ENCODE data around the gene PTPRM. TPM values are rescaled to one million over a fixed set of nuclear protein-coding genes. Genes with fewer than 3 reads are reported as not detected.

PTPRM gene
- total and polyA plus RNA-seq, 2 donors (not counting 3 experiments of a cell fraction or from before 2014, with no cell fraction given), result 37.4 to 43.7 TPM

GRCh38 chr18:8330575-8330974, 763.5 kb downstream of the PTPRM start:
- peaks cover 11% of the 10 kb centered on the region for H3K4me1 ChIP-seq (ENCODE audit: control insufficient read depth, extremely low read depth, insufficient read depth, low read length)
- H3K36me3 ChIP-seq (ENCODE audit: control insufficient read depth in 2 of 2, extremely low read depth in 1 of 2, insufficient read depth in 2 of 2, low read length in 2 of 2), result no peaks in the 10 kb centered on the region
- intact Hi-C loops (cut with micrococcal nuclease), result no loop called here
- no peak overlapping the region for H3K4me2 ChIP-seq (ENCODE audit: insufficient read depth, low read length)
- ChIA-PET POLR2A (no interaction called here), CTCF (no interaction called here)
- H3K27ac ChIP-seq (ENCODE audit: insufficient read depth, low read depth, low read length), result no peak overlapping the region
- dilution Hi-C loops (cut with MboI; ENCODE audit: extremely low pct_ligation_motif_present, low sequenced_read_pairs), result no loop called here
- H4K20me1 ChIP-seq (replicated peaks; ENCODE audit: control insufficient read depth, extremely low read depth, insufficient read depth, low read length), result no peaks in the 10 kb centered on the region
- no peak overlapping the region for H3K9ac ChIP-seq (replicated peaks; ENCODE audit: extremely low read depth, insufficient read depth, low read length)
- BruUV-seq (replicated peaks), result no TSS peak
- H3K4me3 ChIP-seq (replicated peaks in 1 of 3; ENCODE audit: insufficient read depth in 1 of 3, low read depth in 1 of 3, low read length in 3 of 3), result no peak overlapping the region
- H3K9me3 ChIP-seq (replicated peaks; ENCODE audit: control insufficient read depth, insufficient read depth, low read length), result no peaks in the 10 kb centered on the region
- FAIRE-seq, result no peak
- no peaks in the 10 kb centered on the region for H3K9me1 ChIP-seq (replicated peaks; ENCODE audit: control insufficient read depth, extremely low read depth, insufficient read depth, low read length)
- H3K27me3 ChIP-seq (ENCODE audit: control insufficient read depth in 2 of 2, insufficient read depth in 2 of 2, low read length in 2 of 2), result no peaks in the 10 kb centered on the region
- no peak for TF ChIP-seq FOS (IDR thresholded peaks at IDR 0.05; ENCODE audit: borderline replicate concordance, insufficient read depth, low read length)
- TF ChIP-seq, protein P1, sequence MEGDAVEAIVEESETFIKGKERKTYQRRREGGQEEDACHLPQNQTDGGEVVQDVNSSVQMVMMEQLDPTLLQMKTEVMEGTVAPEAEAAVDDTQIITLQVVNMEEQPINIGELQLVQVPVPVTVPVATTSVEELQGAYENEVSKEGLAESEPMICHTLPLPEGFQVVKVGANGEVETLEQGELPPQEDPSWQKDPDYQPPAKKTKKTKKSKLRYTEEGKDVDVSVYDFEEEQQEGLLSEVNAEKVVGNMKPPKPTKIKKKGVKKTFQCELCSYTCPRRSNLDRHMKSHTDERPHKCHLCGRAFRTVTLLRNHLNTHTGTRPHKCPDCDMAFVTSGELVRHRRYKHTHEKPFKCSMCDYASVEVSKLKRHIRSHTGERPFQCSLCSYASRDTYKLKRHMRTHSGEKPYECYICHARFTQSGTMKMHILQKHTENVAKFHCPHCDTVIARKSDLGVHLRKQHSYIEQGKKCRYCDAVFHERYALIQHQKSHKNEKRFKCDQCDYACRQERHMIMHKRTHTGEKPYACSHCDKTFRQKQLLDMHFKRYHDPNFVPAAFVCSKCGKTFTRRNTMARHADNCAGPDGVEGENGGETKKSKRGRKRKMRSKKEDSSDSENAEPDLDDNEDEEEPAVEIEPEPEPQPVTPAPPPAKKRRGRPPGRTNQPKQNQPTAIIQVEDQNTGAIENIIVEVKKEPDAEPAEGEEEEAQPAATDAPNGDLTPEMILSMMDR (IDR thresholded peaks at IDR 0.05; ENCODE audit: extremely low read depth in 1 of 2, insufficient read depth in 1 of 2, low read depth in 1 of 2, low read length in 2 of 2), result no peak
- TF ChIP-seq POLR2AphosphoS5 (IDR thresholded peaks at IDR 0.05; ENCODE audit: insufficient read depth, low read depth, low read length), result no peak
- no peak for TF ChIP-seq POLR2A (IDR thresholded peaks at IDR 0.05; ENCODE audit: low read depth, low read length)
- TF ChIP-seq GATA2 (IDR thresholded peaks at IDR 0.05; ENCODE audit: insufficient read depth, insufficient read length, low read depth, low read length), result no peak
- no peak for TF ChIP-seq EZH2 (IDR thresholded peaks at IDR 0.05; ENCODE audit: borderline replicate concordance, low read depth, low read length, severe bottlenecking)
- TF ChIP-seq MAX (IDR thresholded peaks at IDR 0.05; ENCODE audit: insufficient read depth, insufficient read length), result no peak
- TF ChIP-seq JUN (IDR thresholded peaks at IDR 0.05; ENCODE audit: borderline replicate concordance, insufficient read depth, insufficient read length, low read depth), result no peak
- TF ChIP-seq MYC (IDR thresholded peaks at IDR 0.05; ENCODE audit: low read depth, low read length), result no peak
- no peak for DNase-seq (ENCODE audit: low read depth, low spot score)
- no peaks in the 10 kb centered on the region for H3K79me2 ChIP-seq (ENCODE audit: control insufficient read depth, insufficient read depth, low read length)
- H2AFZ ChIP-seq (ENCODE audit: low read depth, low read length), result no peak overlapping the region

Measured in endothelial cell of umbilical vein (primary cell).